ENCODE measurements around the gene PAX1. TPM values are rescaled to one million over a fixed set of nuclear protein-coding genes. Genes with fewer than 3 reads are reported as not detected.

Gene PAX1
- total RNA-seq, 4 donors from 2014 or later = 0.10 to 0.24 TPM; not detected in 2

DNA sequence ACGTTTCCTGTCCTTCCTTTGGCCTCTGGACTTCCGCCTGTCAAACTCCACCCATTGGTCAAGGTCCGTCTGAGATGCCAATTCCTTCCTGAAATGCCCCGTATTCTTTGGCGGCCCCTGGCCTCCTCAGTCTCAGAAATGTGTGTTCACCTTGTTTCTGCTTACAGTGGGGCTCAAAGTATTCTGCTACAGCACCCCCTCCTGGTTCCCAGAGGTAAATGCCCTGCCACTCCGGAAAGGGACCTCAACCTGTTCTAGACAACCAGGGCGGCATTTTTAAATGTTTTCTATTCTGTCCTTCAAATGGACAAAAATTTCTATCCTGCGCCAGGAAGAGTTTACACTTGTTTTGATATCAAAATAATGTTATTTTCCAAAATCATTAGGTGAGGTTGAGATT is 12.1 kb upstream of the PAX1 start:
- H3K27ac ChIP-seq = no peak overlapping the region
- intact Hi-C loops (cut with DNase I; ENCODE audit: low total_unique reads) (no loop called here), in situ Hi-C loops (cut with MboI; ENCODE audit: low sequenced_read_pairs in 4 of 4) (no loop called here)
- peaks cover 0 to 15% (median 7%) of the 10 kb centered on the region in 3 donors for H3K27me3 ChIP-seq
- no peak overlapping the region for H3K4me3 ChIP-seq
- no peaks in the 10 kb centered on the region for H3K4me1 ChIP-seq
- TF ChIP-seq POLR2A (IDR thresholded peaks at IDR 0.05) = no peak
- no peak for TF ChIP-seq CTCF (IDR thresholded peaks at IDR 0.05 in 4 of 5, conservative IDR thresholded peaks at IDR 0.05 in 1 of 5)
- DNase-seq = no peak
- no peak for ATAC-seq
- H3K36me3 ChIP-seq = no peaks in the 10 kb centered on the region
- no peaks in the 10 kb centered on the region for H3K9me3 ChIP-seq

- Histone ChIP-seq H3K9me3 (no peaks in the 10 kb centered on the region), H3K4me3 (no peak overlapping the region), H3K27ac (no peak overlapping the region), H3K4me1 (no peaks in the 10 kb centered on the region), H3K27me3 (peaks cover 10 to 43% (median 33%) of the 10 kb centered on the region in 3 donors), H3K36me3 (no peaks in the 10 kb centered on the region)
- TF ChIP-seq POLR2A (IDR thresholded peaks at IDR 0.05) = no peak
- TF ChIP-seq CTCF (IDR thresholded peaks at IDR 0.05 in 4 of 5, conservative IDR thresholded peaks at IDR 0.05 in 1 of 5) = no peak
- no peak for ATAC-seq
- intact Hi-C loops (cut with DNase I; ENCODE audit: low total_unique reads) = no loop called here
- in situ Hi-C loops (cut with MboI; ENCODE audit: low sequenced_read_pairs in 4 of 4) = no loop called here
- DNase-seq = no peak
Observed at GRCh38 chr20:21698494-21699215, 6.8 kb upstream of the PAX1 start.

GRCh38 chr20:21699216-21699508 is 6.3 kb upstream of the PAX1 start:
- ATAC-seq = no peak
- H3K27me3 ChIP-seq = peaks cover 15 to 47% (median 34%) of the 10 kb centered on the region in 3 donors

DNA sequence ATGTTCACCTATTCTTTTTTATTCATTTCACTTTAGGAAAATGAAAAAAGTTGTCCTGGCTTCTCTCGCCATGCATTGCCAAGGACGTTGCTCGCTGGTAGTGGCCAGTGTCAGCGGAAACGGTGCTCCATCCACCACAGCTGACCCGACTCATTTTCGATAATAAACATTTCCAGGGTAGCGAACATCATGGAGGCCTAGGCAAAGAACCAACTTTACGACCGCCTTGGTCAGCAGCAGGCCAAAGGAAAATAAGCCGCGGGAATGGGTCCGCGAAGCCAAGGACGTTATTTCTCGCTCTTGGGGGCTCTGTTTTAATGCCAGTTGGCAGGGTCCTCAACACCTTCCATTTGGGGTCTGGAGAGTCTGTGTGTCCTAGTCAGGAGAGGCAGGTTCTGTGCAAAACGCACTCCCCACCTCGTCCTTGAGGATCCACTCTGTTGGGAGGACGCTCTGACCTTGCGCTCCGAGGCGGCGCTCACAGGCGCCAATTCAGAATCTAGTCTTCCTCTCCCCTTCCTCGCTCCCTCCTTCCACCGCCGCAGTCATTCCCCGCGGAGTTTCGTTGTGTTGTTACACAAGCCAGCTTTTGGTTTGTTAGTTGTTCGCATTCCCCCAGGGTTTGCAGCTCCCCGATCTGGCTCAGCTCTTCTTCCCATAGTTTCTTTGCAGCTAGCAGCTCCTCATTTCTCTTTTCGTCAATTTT is 4.1 kb upstream of the PAX1 start:
- Histone ChIP-seq H3K27me3 (peaks cover 23 to 53% (median 45%) of the 10 kb centered on the region in 3 donors), H3K36me3 (no peaks in the 10 kb centered on the region), H3K27ac (no peak overlapping the region), H3K9me3 (no peaks in the 10 kb centered on the region), H3K4me1 (no peaks in the 10 kb centered on the region), H3K4me3 (no peak overlapping the region)
- no peak for DNase-seq
- in situ Hi-C loops (cut with MboI; ENCODE audit: low sequenced_read_pairs in 4 of 4) (loop anchor here in 3 of 4 donors (25.0 kb wide), 2 partner anchors 411 to 611 kb away; no protein-coding TSS in a partner anchor), intact Hi-C loops (cut with DNase I; ENCODE audit: low total_unique reads) (no loop called here)
- no peak for ATAC-seq
- no peak for TF ChIP-seq CTCF (IDR thresholded peaks at IDR 0.05 in 4 of 5, conservative IDR thresholded peaks at IDR 0.05 in 1 of 5)
- TF ChIP-seq POLR2A (IDR thresholded peaks at IDR 0.05) = no peak

More at GRCh38 chr20:21699216-21699508, 6.3 kb upstream of the PAX1 start:
- TF ChIP-seq CTCF (IDR thresholded peaks at IDR 0.05 in 4 of 5, conservative IDR thresholded peaks at IDR 0.05 in 1 of 5) (no peak), POLR2A (IDR thresholded peaks at IDR 0.05) (no peak)
- no peak for DNase-seq
- H3K4me3 ChIP-seq = no peak overlapping the region
- intact Hi-C loops (cut with DNase I; ENCODE audit: low total_unique reads) (no loop called here), in situ Hi-C loops (cut with MboI; ENCODE audit: low sequenced_read_pairs in 4 of 4) (no loop called here)
- H3K27ac ChIP-seq = no peak overlapping the region
- no peaks in the 10 kb centered on the region for H3K36me3 ChIP-seq
- H3K4me1 ChIP-seq = no peaks in the 10 kb centered on the region
- H3K9me3 ChIP-seq = no peaks in the 10 kb centered on the region
